NCI-H1105 (cell line): ENCODE results near the gene LMF2.
"Not testable (repeated sequence)": the region's sequence is repeated elsewhere in the genome, so short reads cannot be mapped to it uniquely, and the experiment has no call there.

ENCODE experiments used
- DNase-seq: peaks from one replicate; lab custom pipeline; 2025; lab: John Stamatoyannopoulos, UW

The LMF2 gene

DNA sequence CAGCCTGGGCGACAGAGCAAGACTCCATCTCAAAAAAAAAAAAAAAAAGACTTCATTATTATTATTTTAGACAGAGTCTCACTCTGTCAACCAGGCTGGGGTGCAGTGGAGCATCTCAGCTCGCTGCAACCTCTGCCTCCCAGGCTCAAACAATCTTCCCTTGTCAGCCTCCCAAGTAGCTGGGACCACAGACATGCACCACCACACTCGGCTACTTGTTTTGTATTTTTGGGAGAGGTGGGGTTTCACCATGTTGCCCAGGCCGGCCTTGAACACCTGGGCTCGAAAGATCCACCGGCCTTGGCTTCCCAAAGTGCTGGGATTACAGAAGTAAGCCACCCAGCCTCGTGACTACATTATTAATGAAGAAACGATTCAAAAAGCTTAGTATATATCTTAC, 27.6 kb upstream of the LMF2 start:
- DNase-seq, result no peak

- DNase-seq, result not testable (repeated sequence)
These were observed 26.6 kb upstream of the LMF2 start for GRCh38 chr22:50533856-50534711.

DNA sequence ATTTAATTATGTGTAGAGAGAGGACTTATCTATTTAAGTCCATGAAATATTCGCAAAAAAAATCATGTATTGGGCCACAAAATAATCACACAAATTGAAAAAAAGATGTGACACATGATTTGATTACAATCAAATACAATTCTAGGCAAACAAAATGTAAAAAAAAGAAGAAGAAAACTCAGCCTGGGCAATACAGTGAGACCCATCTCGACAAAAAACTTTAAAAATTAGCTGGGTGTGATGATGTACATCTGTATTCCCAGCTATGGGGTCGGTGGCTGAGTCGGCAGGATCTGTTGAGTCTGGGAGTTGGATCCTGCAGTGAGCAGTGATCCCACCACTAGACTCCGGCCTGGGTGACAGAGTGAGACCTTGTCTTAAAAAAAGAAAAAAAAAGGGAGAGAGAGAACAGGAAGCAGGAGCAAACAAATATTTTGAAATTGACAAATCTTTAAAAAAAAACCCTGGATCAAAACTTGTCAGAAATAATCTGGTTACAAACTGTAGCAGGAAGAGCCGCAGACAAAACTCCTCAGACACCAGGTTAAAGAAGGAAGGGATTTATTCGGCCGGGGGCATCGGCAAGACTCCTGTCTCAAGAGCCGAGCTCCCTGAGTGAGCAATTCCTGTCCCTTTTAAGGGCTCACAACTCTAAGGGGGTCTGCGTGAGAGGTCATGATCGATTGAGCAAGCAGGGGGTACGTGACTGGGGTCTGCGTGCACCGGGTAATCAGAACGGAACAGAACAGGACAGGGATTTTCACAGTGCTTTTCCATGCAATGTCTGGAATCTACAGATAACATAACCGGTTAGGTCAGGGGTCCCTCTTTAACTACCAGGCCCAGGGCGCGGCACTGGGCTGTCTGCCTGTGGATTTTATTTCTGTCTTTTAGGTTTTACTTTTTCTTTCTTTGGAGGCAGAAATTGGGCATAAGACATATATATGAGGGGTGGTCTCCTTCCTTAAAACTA, 25.6 kb upstream of the LMF2 start:
- DNase-seq, result no peak

GRCh38 chr22:50531962-50532674, 24.6 kb upstream of the LMF2 start:
- peak; percentile 47 for DNase-seq

- DNase-seq, result peak; percentile 44
These were observed 24.1 kb upstream of the LMF2 start for GRCh38 chr22:50531546-50531961.

GRCh38 chr22:50530877-50531545, 23.5 kb upstream of the LMF2 start:
- peak; percentile 56 for DNase-seq

GRCh38 chr22:50530580-50530876, 23.0 kb upstream of the LMF2 start:
- no peak for DNase-seq

- no peak for DNase-seq
These were observed 22.5 kb upstream of the LMF2 start, which contains the start of gene TYMP for GRCh38 chr22:50529897-50530579. Gene TYMP, minus strand, starts transcription at chr22:50530012. Its CDS starts 303 bp downstream, at chr22:50529709.

DNA sequence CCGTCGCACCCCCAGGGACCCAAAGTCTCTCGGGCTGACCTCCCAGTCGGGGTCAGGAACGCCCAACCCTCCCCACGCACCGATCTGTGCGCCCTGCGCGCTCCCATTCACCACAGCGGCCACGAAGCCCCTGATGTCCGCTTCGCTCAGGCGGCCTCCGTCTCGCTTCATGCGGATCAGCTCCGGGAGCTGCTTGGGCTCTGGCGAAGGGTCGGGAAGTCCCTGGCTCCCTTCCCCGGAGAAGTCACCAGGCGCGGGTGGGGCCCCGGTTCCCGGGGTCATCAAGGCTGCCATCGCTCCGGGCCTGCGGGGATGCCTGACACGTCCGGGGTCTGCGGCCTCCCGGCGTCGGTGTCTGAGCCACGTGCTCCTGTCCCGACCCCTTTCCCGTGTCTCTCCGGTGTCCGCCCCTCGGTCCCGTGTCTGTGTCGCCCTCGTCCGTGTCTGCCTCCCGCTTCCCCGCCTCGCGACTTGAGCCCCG, 22.0 kb upstream of the LMF2 start:
- no peak for DNase-seq

GRCh38 chr22:50528682-50529415, 21.3 kb upstream of the LMF2 start:
- no peak for DNase-seq

- no peak for DNase-seq
These were observed 20.6 kb upstream of the LMF2 start for GRCh38 chr22:50527921-50528681.

DNA sequence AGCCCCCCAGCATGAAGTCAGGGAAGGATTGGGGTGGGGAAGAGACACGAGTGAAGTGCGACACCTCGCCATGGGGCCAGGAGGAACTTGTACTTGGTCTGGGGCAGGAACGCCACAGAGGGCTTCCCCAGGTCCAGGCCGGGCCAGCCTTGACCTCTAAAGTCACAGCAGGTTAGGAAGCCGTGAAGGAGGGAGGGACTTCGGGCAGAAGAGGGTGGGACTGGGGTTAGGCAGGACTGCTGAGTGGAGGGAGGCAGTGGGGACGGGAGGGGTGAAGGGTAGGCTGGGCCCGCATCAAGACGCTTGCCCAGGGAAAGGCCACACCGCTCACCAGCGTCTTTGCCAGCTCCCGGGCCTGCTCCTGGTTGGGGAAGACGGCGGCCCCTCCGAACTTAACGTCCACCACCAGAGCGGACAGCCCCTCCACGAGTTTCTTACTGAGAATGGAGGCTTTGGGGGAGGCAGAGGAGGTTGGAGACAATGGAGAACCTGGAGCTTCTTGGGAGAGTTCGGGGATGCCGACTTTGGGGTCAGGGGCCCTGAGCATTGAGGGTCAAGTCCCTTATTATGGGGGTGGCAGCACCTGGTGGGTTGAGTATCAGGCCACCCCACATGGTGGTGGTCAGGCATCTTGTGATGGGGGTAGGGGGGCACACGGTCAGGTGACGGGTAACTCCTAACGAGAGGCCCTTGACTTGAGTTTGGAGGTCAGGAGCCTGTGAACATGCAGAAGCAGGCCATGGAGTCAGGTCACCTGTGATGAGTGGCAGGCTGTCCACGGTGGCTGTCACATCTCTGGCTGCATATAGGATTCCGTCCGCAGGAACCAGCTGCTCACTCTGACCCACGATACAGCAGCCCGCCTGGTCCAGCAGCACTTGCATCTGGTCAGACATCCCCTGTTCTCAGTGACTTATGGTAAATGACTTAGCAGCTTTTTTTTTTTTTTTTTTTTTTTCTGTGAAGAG, 19.6 kb upstream of the LMF2 start:
- DNase-seq, result peak; percentile 24

DNA sequence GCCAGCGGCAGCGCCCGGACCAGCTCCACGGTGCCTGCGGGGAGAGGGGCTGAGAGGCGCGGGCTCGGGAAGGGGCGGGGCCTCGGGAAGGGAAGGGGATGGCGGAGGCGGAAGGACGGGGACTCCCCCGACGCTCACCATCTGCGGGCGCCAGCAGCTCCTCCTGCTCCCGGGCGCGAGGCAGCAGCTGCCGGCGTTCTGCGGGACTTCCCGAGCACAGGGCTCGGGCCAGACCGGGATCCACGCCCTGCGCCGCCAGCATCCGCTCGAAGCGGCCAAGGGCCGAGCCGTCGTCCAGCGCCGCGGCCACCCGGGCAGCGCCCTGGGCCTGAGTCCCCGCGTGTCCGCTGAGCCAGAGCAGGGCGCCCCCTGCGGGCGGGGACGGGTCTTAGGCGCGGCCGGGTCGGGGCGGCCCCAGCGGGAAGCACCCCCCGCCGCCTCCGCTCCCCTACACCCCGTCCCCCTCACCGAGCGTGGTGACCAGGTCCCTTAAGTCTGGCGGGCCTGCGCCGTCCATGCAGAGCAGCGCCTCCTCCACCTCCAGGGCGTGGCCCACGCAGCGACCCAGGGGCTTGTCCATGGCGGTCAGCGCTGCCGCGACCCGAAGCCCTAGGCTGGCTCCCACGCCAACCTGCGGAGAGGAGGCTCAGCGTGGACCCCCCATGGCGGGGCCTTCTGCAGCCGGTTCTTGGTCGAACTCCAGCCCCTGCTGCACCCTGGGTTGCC, 18.8 kb upstream of the LMF2 start:
- DNase-seq, result peak; percentile 59

DNA sequence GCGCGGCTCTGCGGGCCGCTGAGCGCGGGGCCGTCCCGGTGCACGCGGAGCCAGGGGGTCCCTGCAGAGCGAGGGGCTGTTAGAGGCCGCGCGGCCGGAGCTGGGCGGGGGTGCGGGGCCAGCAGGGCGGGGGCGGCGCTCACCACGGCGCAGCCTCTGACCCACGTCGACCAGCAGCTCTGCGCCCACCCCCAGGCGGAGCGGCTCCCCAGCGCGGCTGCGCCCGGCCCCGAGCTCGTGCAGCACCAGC, 18.3 kb upstream of the LMF2 start:
- DNase-seq, result no peak

DNA sequence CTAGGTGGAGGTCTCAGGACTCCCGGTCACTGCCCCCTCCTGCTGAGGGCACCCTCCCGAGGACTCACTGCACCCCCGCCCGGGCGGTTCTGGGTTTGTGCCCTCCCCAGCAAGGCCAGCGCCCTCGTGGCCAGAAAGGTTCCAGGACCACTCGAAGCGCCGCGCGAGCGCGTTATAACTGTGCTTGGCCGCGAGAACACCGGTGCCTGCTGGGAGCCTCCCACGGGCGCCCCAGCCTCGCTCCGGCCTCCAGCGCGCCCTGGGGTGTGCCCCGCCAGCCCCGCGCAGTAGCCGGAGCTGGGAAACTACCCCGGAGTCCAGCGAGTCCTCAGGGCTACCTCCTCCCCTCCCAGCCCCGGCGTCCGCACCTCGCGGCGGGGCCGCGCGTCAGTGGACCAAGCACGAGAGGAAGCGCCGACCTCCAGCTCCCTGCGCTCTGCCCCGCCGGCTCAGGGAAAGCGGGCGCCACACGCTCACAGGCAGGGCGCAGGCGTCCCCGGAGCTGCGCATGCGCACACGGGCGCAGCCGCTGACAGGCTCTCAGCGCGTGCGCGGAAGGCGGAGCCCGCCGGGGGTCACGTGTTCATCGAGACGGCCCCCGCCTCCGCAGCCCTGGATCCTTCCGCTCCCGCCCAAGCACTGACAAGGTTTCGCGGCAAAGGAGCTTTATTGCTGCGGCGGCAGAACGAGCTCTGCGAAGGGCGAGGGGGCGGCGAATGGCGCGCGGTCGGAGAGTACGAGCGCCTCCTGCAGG, 17.8 kb upstream of the LMF2 start, which contains the start of gene SCO2:
TSS of gene SCO2 (minus strand) at position 495 of the 754 bp plus-strand sequence. CDS start 1,187 bp downstream, outside the sequence.
- peak; percentile 93 for DNase-seq

- peak; percentile 12 for DNase-seq
These were observed 17.2 kb upstream of the LMF2 start for GRCh38 chr22:50524676-50525103.
